ENCODE results near the gene GDI2. TPM values are rescaled to one million over a fixed set of nuclear protein-coding genes. Genes with fewer than 3 reads are reported as not detected.
"Not testable (repeated sequence)": the region's sequence is repeated elsewhere in the genome, so short reads cannot be mapped to it uniquely, and the experiment has no call there.

Gene GDI2
- total and polyA plus RNA-seq, 7 donors, result 178 to 238 (median 203) TPM

- Histone ChIP-seq H3K27ac (no peak overlapping the region), H3K4me3 (no peak overlapping the region), H3K36me3 (peaks cover 11 to 33% (median 17%) of the 10 kb centered on the region in 4 donors), H3K4me1 (peaks cover 0 to 30% (median 22%) of the 10 kb centered on the region in 4 donors), H3K9me3 (no peaks in the 10 kb centered on the region), H3K27me3 (no peaks in the 10 kb centered on the region)
- intact Hi-C loops (cut with DNase I), result no loop called here
- TF ChIP-seq POLR2AphosphoS5 (IDR thresholded peaks at IDR 0.05), result no peak
- TF ChIP-seq EP300 (IDR thresholded peaks at IDR 0.05), result no peak
- TF ChIP-seq, protein P1, sequence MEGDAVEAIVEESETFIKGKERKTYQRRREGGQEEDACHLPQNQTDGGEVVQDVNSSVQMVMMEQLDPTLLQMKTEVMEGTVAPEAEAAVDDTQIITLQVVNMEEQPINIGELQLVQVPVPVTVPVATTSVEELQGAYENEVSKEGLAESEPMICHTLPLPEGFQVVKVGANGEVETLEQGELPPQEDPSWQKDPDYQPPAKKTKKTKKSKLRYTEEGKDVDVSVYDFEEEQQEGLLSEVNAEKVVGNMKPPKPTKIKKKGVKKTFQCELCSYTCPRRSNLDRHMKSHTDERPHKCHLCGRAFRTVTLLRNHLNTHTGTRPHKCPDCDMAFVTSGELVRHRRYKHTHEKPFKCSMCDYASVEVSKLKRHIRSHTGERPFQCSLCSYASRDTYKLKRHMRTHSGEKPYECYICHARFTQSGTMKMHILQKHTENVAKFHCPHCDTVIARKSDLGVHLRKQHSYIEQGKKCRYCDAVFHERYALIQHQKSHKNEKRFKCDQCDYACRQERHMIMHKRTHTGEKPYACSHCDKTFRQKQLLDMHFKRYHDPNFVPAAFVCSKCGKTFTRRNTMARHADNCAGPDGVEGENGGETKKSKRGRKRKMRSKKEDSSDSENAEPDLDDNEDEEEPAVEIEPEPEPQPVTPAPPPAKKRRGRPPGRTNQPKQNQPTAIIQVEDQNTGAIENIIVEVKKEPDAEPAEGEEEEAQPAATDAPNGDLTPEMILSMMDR (IDR thresholded peaks at IDR 0.05), result no peak
- no peak for TF ChIP-seq POLR2A (IDR thresholded peaks at IDR 0.05)
- DNase-seq, result no peak
- 79 to 93% methylated on average over 3 of the region's 3 CpGs for WGBS, 2 donors
Measured at GRCh38 chr10:5779730-5780129, 33.5 kb downstream of the GDI2 start.

DNA sequence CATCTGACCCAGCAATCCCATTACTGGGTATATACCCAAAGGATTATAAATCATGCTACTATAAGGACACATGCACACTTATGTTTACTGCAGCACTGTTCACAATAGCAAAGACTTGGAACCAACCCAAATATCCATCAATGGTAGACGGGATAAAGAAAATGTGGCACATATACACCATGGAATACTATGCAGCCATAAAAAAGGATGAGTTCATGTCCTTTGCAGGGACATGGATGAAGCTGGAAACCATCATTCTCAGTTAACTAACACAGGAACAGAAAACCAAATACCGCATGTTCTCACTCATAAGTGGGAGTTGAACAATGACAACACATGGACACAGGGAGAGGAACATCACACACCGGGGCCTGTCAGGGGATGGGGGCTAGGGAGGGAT is 35.5 kb downstream of the GDI2 start:
- H3K36me3 ChIP-seq, result peaks cover 0 to 22% (median 4%) of the 10 kb centered on the region in 4 donors
- H3K4me1 ChIP-seq, result peaks cover 0 to 32% (median 22%) of the 10 kb centered on the region in 4 donors
- H3K4me3 ChIP-seq; H3K9me3 ChIP-seq; DNase-seq; H3K27me3 ChIP-seq; H3K27ac ChIP-seq; intact Hi-C loops (cut with DNase I): not testable (repeated sequence)
- 90 to 98% methylated on average over 3 of the region's 3 CpGs for WGBS, 2 donors

- H3K9me3 ChIP-seq, result no peaks in the 10 kb centered on the region
- H3K36me3 ChIP-seq, result peaks cover 0 to 17% (median 4%) of the 10 kb centered on the region in 4 donors
- H3K27me3 ChIP-seq, result no peaks in the 10 kb centered on the region
- WGBS, 2 donors, result 76 to 79% methylated on average over 3 of the region's 3 CpGs
- no peak for DNase-seq
- H3K27ac ChIP-seq, result peak overlapping the region; percentile 27 to 71 (median 49)
- TF ChIP-seq, protein P1 (IDR thresholded peaks at IDR 0.05), result no peak
- TF ChIP-seq EP300 (IDR thresholded peaks at IDR 0.05) (no peak), POLR2AphosphoS5 (IDR thresholded peaks at IDR 0.05) (no peak), POLR2A (IDR thresholded peaks at IDR 0.05) (no peak)
- intact Hi-C loops (cut with DNase I), result no loop called here
- no peak overlapping the region for H3K4me3 ChIP-seq
- H3K4me1 ChIP-seq, result peaks cover 0 to 32% (median 22%) of the 10 kb centered on the region in 4 donors
Measured at GRCh38 chr10:5776881-5777197, 36.4 kb downstream of the GDI2 start.

GRCh38 chr10:5776136-5776880 is 36.9 kb downstream of the GDI2 start:
- Histone ChIP-seq H3K9me3 (no peaks in the 10 kb centered on the region), H3K27ac (peak overlapping the region; percentile 27 to 71 (median 49))

DNA sequence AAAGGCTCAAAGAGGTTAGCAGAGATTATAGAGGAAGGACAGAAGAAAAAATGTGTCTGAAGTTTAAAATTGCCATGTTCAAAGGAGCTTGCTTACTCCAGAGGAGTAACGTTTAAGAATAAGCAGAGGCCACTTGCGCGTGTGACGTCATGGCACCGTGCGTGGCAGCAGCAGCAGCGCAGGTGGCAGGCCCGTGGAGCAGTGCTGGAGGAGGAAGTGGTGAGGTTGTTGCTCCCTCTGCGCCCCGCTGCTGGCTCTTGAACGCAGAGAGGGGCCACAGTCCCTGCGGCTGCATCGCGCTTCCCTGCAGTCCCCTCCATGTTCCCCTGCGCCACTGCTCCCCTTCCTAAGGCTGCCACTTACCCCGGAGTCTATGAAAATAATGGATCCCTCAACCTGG is 37.5 kb downstream of the GDI2 start:
- H3K27me3 ChIP-seq, result no peaks in the 10 kb centered on the region
- 69 to 86% methylated on average over 16 of the region's 16 CpGs for WGBS, 2 donors
- H3K27ac ChIP-seq, result peak overlapping the region; percentile 9 to 71 (median 49)
- DNase-seq, result no peak
- no peaks in the 10 kb centered on the region for H3K9me3 ChIP-seq
- H3K4me3 ChIP-seq, result no peak overlapping the region
- TF ChIP-seq POLR2A (IDR thresholded peaks at IDR 0.05) (no peak), POLR2AphosphoS5 (IDR thresholded peaks at IDR 0.05) (no peak), EP300 (IDR thresholded peaks at IDR 0.05) (no peak)
- TF ChIP-seq, protein P1 (IDR thresholded peaks at IDR 0.05), result no peak
- peaks cover 0 to 22% (median 3%) of the 10 kb centered on the region in 4 donors for H3K36me3 ChIP-seq
- H3K4me1 ChIP-seq, result peaks cover 0 to 32% (median 22%) of the 10 kb centered on the region in 4 donors
- intact Hi-C loops (cut with DNase I), result no loop called here

More at GRCh38 chr10:5776136-5776880, 36.9 kb downstream of the GDI2 start:
- TF ChIP-seq POLR2AphosphoS5 (IDR thresholded peaks at IDR 0.05) (no peak), EP300 (IDR thresholded peaks at IDR 0.05) (no peak), POLR2A (IDR thresholded peaks at IDR 0.05) (no peak)
- TF ChIP-seq, protein P1 (IDR thresholded peaks at IDR 0.05), result no peak
- no peak for DNase-seq
- H3K27me3 ChIP-seq, result no peaks in the 10 kb centered on the region
- intact Hi-C loops (cut with DNase I), result no loop called here
- peaks cover 0 to 19% (median 3%) of the 10 kb centered on the region in 4 donors for H3K36me3 ChIP-seq
- H3K4me3 ChIP-seq, result no peak overlapping the region
- 83 to 95% methylated on average over 7 of the region's 7 CpGs for WGBS, 2 donors
- peaks cover 0 to 32% (median 22%) of the 10 kb centered on the region in 4 donors for H3K4me1 ChIP-seq
